OCI-M2 (cell line): ENCODE data around the gene ZNF528.
A peak's percentile ranks its signal among the peaks of the same experiment; 100 is the strongest.

ENCODE experiments used
- DNase-seq: peaks from one replicate; lab custom pipeline; 2025; ENCODE audit not compliant: unreplicated experiment; lab: John Stamatoyannopoulos, UW

The ZNF528 gene

GRCh38 chr19:52397310-52398080 is at the start of gene ZNF528:
Gene ZNF528 (plus strand): TSS chr19:52397849. CDS start chr19:52402014, 4,165 bp downstream.
- peak; percentile 57 for DNase-seq

GRCh38 chr19:52351512-52351911 is 46.1 kb upstream of the ZNF528 start:
- no peak for DNase-seq

GRCh38 chr19:52366414-52366824 is 31.2 kb upstream of the ZNF528 start:
- DNase-seq, result no peak

GRCh38 chr19:52369559-52370340 is 27.9 kb upstream of the ZNF528 start, which contains the start of gene ZNF880:
Gene ZNF880 (plus strand): TSS chr19:52369923. CDS start chr19:52369966, 43 bp downstream.
- DNase-seq, result peak; percentile 39

- no peak for DNase-seq
Observed at GRCh38 chr19:52370341-52370710, 27.3 kb upstream of the ZNF528 start.

GRCh38 chr19:52391135-52391534 is 6.5 kb upstream of the ZNF528 start:
- no peak for DNase-seq

GRCh38 chr19:52398081-52398441 is 412 bp downstream of the ZNF528 start:
- no peak for DNase-seq

- no peak for DNase-seq
Observed at GRCh38 chr19:52410276-52410675, 12.6 kb downstream of the ZNF528 start.

- DNase-seq, result no peak
Observed at GRCh38 chr19:52415711-52416110, 18.1 kb downstream of the ZNF528 start.

- no peak for DNase-seq
Observed at GRCh38 chr19:52428937-52429336, 31.3 kb downstream of the ZNF528 start, which contains the start of gene ZNF534. Gene ZNF534 (plus strand): TSS chr19:52429148. CDS start chr19:52431475, 2,327 bp downstream.

GRCh38 chr19:52442179-52442578 is 44.5 kb downstream of the ZNF528 start:
- DNase-seq, result no peak

GRCh38 chr19:52444506-52444905 is 46.9 kb downstream of the ZNF528 start:
- no peak for DNase-seq

- no peak for DNase-seq
Observed at GRCh38 chr19:52451241-52451640, 53.6 kb downstream of the ZNF528 start.

- DNase-seq, result no peak
Observed at GRCh38 chr19:52453324-52454094, 55.9 kb downstream of the ZNF528 start, which contains the start of gene ZNF578. Gene ZNF578 (plus strand): TSS chr19:52453553. CDS start chr19:52501846, 48,293 bp downstream.

- no peak for DNase-seq
Observed at GRCh38 chr19:52464798-52465470, 67.3 kb downstream of the ZNF528 start.
